Liver (tissue), 9 donors: ENCODE measurements around the gene C10orf71. TPM values are rescaled to one million over a fixed set of nuclear protein-coding genes. Genes with fewer than 3 reads are reported as not detected.

Experiments
- DNase-seq: peaks from one replicate; pipeline ENCODE4 v3.0.0-alpha.2; 2017; ENCODE audit warnings: low spot score
- H3K27ac ChIP-seq, 2 donors: one replicate each; pipeline ENCODE4 v1.7.0; 2013; ENCODE audit warnings: inconsistent platforms in 2 of 2, low read length in 2 of 2, control low read depth in 1 of 2, low read depth in 1 of 2, mild to moderate bottlenecking in 1 of 2
- H3K27me3 ChIP-seq, 4 donors: one replicate each; pipeline versions ENCODE4 v1.6.1 to v1.7.0; 2013; ENCODE audit warnings: low read length in 3 of 4, inconsistent platforms in 1 of 4, mild to moderate bottlenecking in 1 of 4, moderate library complexity in 1 of 4; ENCODE audit not compliant: control insufficient read depth in 4 of 4, insufficient read depth in 4 of 4
- H3K36me3 ChIP-seq, 4 donors: one replicate each; pipeline versions ENCODE4 v1.6.1 to v1.7.0; 2013; ENCODE audit warnings: low read length in 3 of 4, mild to moderate bottlenecking in 3 of 4, low read depth in 1 of 4, moderate library complexity in 1 of 4; ENCODE audit not compliant: control insufficient read depth in 4 of 4, insufficient read depth in 3 of 4
- H3K4me1 ChIP-seq, 4 donors: one replicate each; pipeline versions ENCODE4 v1.6.1 to v1.7.0; 2013; ENCODE audit warnings: low read length in 3 of 4, mild to moderate bottlenecking in 3 of 4, moderate library complexity in 1 of 4; ENCODE audit not compliant: control insufficient read depth in 4 of 4, insufficient read depth in 4 of 4
- H3K4me3 ChIP-seq, 3 donors: one replicate each; pipeline versions ENCODE4 v1.6.1 to v1.7.0; 2013; ENCODE audit warnings: low read length in 3 of 3, control low read depth in 1 of 3, low read depth in 1 of 3, mild to moderate bottlenecking in 1 of 3
- H3K9ac ChIP-seq, 2 donors: one replicate each; pipeline ENCODE4 v1.7.0; 2013; ENCODE audit warnings: low read length in 2 of 2, mild to moderate bottlenecking in 2 of 2, moderate library complexity in 2 of 2, control low read depth in 1 of 2, low read depth in 1 of 2
- H3K9me3 ChIP-seq, 4 donors: one replicate each; pipeline versions ENCODE4 v1.6.1 to v1.7.0; 2013; ENCODE audit warnings: low read length in 3 of 4; ENCODE audit not compliant: control insufficient read depth in 4 of 4
- ATF3 ChIP-seq: IDR thresholded peaks from 2 replicates; pipeline ENCODE4 v1.6.1; 2016; ENCODE audit warnings: antibody characterized with exemption
- CTCF ChIP-seq: fragments of 150-350 bp; IDR thresholded peaks from 2 replicates; pipeline ENCODE4 v1.5.1; 2017; ENCODE audit warnings: improper control_type of control experiment, low read depth, low read length; ENCODE audit not compliant: missing input control
- EGR1 ChIP-seq, 2 donors: IDR thresholded peaks; 2 replicates each; pipeline ENCODE4 v1.6.1; 2016 to 2018; ENCODE audit warnings: antibody characterized with exemption in 2 of 2, low read depth in 2 of 2
- FOXA1 ChIP-seq: IDR thresholded peaks from 2 replicates; pipeline ENCODE4 v1.6.1; 2016; ENCODE audit warnings: antibody characterized with exemption
- FOXA2 ChIP-seq: IDR thresholded peaks from 2 replicates; pipeline ENCODE4 v1.6.1; 2016; ENCODE audit warnings: antibody characterized with exemption
- GABPA ChIP-seq, 2 donors: IDR thresholded peaks in 1 of 2; conservative IDR thresholded peaks in 1 of 2; 2 replicates each; pipeline ENCODE4 v1.6.1; 2016; ENCODE audit warnings: antibody characterized with exemption in 2 of 2, mild to moderate bottlenecking in 1 of 2, moderate library complexity in 1 of 2
- HNF4A ChIP-seq, 2 donors: conservative IDR thresholded peaks; 2 replicates each; pipeline ENCODE4 v1.6.1; 2016; ENCODE audit warnings: antibody characterized with exemption in 2 of 2, mild to moderate bottlenecking in 2 of 2
- HNF4G ChIP-seq: IDR thresholded peaks from 2 replicates; pipeline ENCODE4 v1.6.1; 2016; ENCODE audit warnings: antibody characterized with exemption
- JUND ChIP-seq, 2 donors: IDR thresholded peaks; 2 replicates each; pipeline ENCODE4 v1.6.1; 2016; ENCODE audit warnings: antibody characterized with exemption in 2 of 2
- NR2F2 ChIP-seq: IDR thresholded peaks from 2 replicates; pipeline ENCODE4 v1.6.1; 2016; ENCODE audit warnings: antibody characterized with exemption
- RAD21 ChIP-seq, 2 donors: IDR thresholded peaks; 2 replicates each; pipeline ENCODE4 v1.6.1; 2016; ENCODE audit warnings: antibody characterized with exemption in 2 of 2, mild to moderate bottlenecking in 2 of 2
- RXRA ChIP-seq, 2 donors: IDR thresholded peaks; 2 replicates each; pipeline ENCODE4 v1.6.1; 2017 to 2018; ENCODE audit warnings: antibody characterized with exemption in 2 of 2, mild to moderate bottlenecking in 1 of 2
- SP1 ChIP-seq: IDR thresholded peaks from 2 replicates; pipeline ENCODE4 v1.6.1; 2018; ENCODE audit warnings: antibody characterized with exemption, mild to moderate bottlenecking
- TAF1 ChIP-seq: conservative IDR thresholded peaks from 2 replicates; pipeline ENCODE4 v1.6.1; 2016; ENCODE audit warnings: antibody characterized with exemption, mild to moderate bottlenecking
- YY1 ChIP-seq: IDR thresholded peaks from 2 replicates; pipeline ENCODE4 v1.6.1; 2016; ENCODE audit warnings: antibody characterized with exemption, mild to moderate bottlenecking
- ZBTB33 ChIP-seq: IDR thresholded peaks from 2 replicates; pipeline ENCODE4 v1.6.1; 2016; ENCODE audit warnings: antibody characterized with exemption
- WGBS: extraction: QIAGEN DNeasy Blood & Tissue Kit; methylation state at CpG from one replicate; pipeline ENCODE4 v1.1.7; 2013; 5-methylcytosine and 5-hydroxymethylcytosine counted together
- polyA plus RNA-seq, 2 donors: library from polyadenylated mRNA; stranded (reverse) in 1 of 2; unstranded in 1 of 2; fragments of 200-250 nt in 1 of 2; fragments of >200 nt in 1 of 2; fragmentation: Nextera tagmentation in 1 of 2; extraction: Ambion mirVana in 1 of 2; gene quantifications; one replicate each; pipeline versions ENCODE4 v1.2.1 to v1.2.3, GENCODE V29; 2013 to 2015
- total RNA-seq, 2 donors: library from RNA; depleted of rRNA; stranded (reverse); fragments of >200 nt; gene quantifications; one replicate each; pipeline ENCODE4 v1.2.3, GENCODE V29; 2014
- TF ChIP-seq, protein P1 (sequence below): IDR thresholded peaks from 2 replicates; pipeline ENCODE4 v1.6.1; 2016; ENCODE audit warnings: antibody characterized with exemption, mild to moderate bottlenecking
- TF ChIP-seq, protein P2 (sequence below): IDR thresholded peaks from 2 replicates; pipeline ENCODE4 v1.6.1; 2016; ENCODE audit warnings: antibody characterized with exemption
- donor health status: healthy.
- donor health status: healthy.
- donor health status: healthy.
- donor health status: healthy.
- donor health status: healthy.

C10orf71 gene
- total and polyA plus RNA-seq, 4 donors = 0.03 TPM; not detected in 3

GRCh38 chr10:49257626-49258349 lies 41.2 kb upstream of the C10orf71 start:
- Histone ChIP-seq H3K36me3 (no peaks in the 10 kb centered on the region), H3K4me1 (no peaks in the 10 kb centered on the region), H3K27me3 (no peaks in the 10 kb centered on the region), H3K4me3 (no peak overlapping the region), H3K9me3 (no peaks in the 10 kb centered on the region), H3K9ac (no peak overlapping the region), H3K27ac (no peak overlapping the region)
- DNase-seq = peak; percentile 20
- WGBS = 93% methylated on average over 11 of the region's 11 CpGs
- no peak for TF ChIP-seq TAF1
- TF ChIP-seq CTCF = no peak
- TF ChIP-seq RAD21 (IDR thresholded peaks at IDR 0.05) = no peak
- TF ChIP-seq NR2F2 = no peak
- TF ChIP-seq, protein P1, sequence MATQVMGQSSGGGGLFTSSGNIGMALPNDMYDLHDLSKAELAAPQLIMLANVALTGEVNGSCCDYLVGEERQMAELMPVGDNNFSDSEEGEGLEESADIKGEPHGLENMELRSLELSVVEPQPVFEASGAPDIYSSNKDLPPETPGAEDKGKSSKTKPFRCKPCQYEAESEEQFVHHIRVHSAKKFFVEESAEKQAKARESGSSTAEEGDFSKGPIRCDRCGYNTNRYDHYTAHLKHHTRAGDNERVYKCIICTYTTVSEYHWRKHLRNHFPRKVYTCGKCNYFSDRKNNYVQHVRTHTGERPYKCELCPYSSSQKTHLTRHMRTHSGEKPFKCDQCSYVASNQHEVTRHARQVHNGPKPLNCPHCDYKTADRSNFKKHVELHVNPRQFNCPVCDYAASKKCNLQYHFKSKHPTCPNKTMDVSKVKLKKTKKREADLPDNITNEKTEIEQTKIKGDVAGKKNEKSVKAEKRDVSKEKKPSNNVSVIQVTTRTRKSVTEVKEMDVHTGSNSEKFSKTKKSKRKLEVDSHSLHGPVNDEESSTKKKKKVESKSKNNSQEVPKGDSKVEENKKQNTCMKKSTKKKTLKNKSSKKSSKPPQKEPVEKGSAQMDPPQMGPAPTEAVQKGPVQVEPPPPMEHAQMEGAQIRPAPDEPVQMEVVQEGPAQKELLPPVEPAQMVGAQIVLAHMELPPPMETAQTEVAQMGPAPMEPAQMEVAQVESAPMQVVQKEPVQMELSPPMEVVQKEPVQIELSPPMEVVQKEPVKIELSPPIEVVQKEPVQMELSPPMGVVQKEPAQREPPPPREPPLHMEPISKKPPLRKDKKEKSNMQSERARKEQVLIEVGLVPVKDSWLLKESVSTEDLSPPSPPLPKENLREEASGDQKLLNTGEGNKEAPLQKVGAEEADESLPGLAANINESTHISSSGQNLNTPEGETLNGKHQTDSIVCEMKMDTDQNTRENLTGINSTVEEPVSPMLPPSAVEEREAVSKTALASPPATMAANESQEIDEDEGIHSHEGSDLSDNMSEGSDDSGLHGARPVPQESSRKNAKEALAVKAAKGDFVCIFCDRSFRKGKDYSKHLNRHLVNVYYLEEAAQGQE = no peak
- no peak for TF ChIP-seq RXRA (IDR thresholded peaks at IDR 0.05)
- no peak for TF ChIP-seq SP1
- TF ChIP-seq JUND (IDR thresholded peaks at IDR 0.05) = no peak
- no peak for TF ChIP-seq ZBTB33
- TF ChIP-seq GABPA (IDR thresholded peaks at IDR 0.05 in 1 of 2, conservative IDR thresholded peaks at IDR 0.05 in 1 of 2) = no peak
- TF ChIP-seq YY1 = no peak
- TF ChIP-seq, protein P2, sequence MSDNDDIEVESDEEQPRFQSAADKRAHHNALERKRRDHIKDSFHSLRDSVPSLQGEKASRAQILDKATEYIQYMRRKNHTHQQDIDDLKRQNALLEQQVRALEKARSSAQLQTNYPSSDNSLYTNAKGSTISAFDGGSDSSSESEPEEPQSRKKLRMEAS = no peak
- no peak for TF ChIP-seq ATF3
- TF ChIP-seq HNF4A (conservative IDR thresholded peaks at IDR 0.05) = no peak
- TF ChIP-seq FOXA1 = no peak
- no peak for TF ChIP-seq HNF4G
- TF ChIP-seq EGR1 (IDR thresholded peaks at IDR 0.05; ENCODE audit: low read depth in 2 of 2) = no peak
- no peak for TF ChIP-seq FOXA2
